K562 (cell line): Measurements from ENCODE around the gene PCSK5. TPM values are rescaled to one million over a fixed set of nuclear protein-coding genes. Genes with fewer than 3 reads are reported as not detected.

Source experiments
- ATAC-seq: fragments of 200-7000 bp; cut with Tn5 transposase; 3 replicates; pipeline ENCODE4 v1.9.1; 2020; ENCODE audit warnings: moderate library complexity
- BruUV-seq: library from RNA; stranded (reverse); fragments of 400-500 nt; replicated peaks from 2 replicates; lab custom pipeline; 2021; lab: Mats Ljungman, UMichigan
- CTCF ChIA-PET: fragments of 300-600 bp; formaldehyde crosslinking; extraction: SDS; loops from one replicate; lab custom pipeline; 2021; ENCODE audit warnings: low intra/inter-chr PET ratio; lab: Yijun Ruan, JAX
- POLR2A ChIA-PET: fragments of 300-600, 350-650 bp; sonication (Branson Sonifier 250); formaldehyde crosslinking; extraction: SDS; loops from one replicate; lab custom pipeline; 2021; ENCODE audit warnings: antibody characterized with exemption, inconsistent platforms; lab: Yijun Ruan, JAX
- DNase-seq, 4 experiments: peaks; one replicate each; pipeline versions ENCODE4 v3.0.0 to v3.0.0-alpha.2; 2011 to 2018; ENCODE audit warnings: low spot score in 3 of 4, mixed read lengths in 3 of 4; ENCODE audit errors: extremely low read depth in 1 of 4
- FAIRE-seq: peaks from 2 replicates; lab custom pipeline; 2011; peaks lifted over from hg19 to GRCh38; lab: Jason Lieb, UNC
- H2AFZ ChIP-seq: 2 replicates; pipeline ENCODE4 v1.6.0; 2011; ENCODE audit warnings: low read depth, low read length, control low read depth, inconsistent platforms
- H3K27ac ChIP-seq: fragments of 200-600 bp; 3 replicates; pipeline ENCODE4 v1.8.0; 2011; ENCODE audit warnings: low read depth, mild to moderate bottlenecking, control low read depth, inconsistent platforms, low read length, moderate library complexity, mixed read lengths; ENCODE audit errors: extremely low read depth
- H3K27me3 ChIP-seq, 2 experiments: fragments of 300-600 bp in 1 of 2; 2 replicates in 1 of 2; 3 replicates in 1 of 2; pipeline versions ENCODE4 v1.6.0 to v1.8.0; 2011; ENCODE audit warnings: inconsistent platforms in 2 of 2, low read length in 2 of 2, mild to moderate bottlenecking in 1 of 2, mixed read lengths in 1 of 2, moderate library complexity in 1 of 2; ENCODE audit not compliant: control insufficient read depth in 2 of 2, insufficient read depth in 2 of 2
- H3K36me3 ChIP-seq: fragments of 300-600 bp; 3 replicates; pipeline ENCODE4 v1.8.0; 2011; ENCODE audit warnings: mild to moderate bottlenecking, low read length, inconsistent platforms; ENCODE audit not compliant: control insufficient read depth, insufficient read depth
- H3K4me1 ChIP-seq, 2 experiments: fragments of 200-600 bp in 1 of 2; replicated peaks in 1 of 2; 2 replicates in 1 of 2; 3 replicates in 1 of 2; pipeline versions ENCODE4 v1.5.1 to v1.8.0; 2011; ENCODE audit warnings: inconsistent platforms in 2 of 2, low read length in 2 of 2, mild to moderate bottlenecking in 1 of 2, mixed read lengths in 1 of 2, moderate library complexity in 1 of 2; ENCODE audit not compliant: control insufficient read depth in 2 of 2, insufficient read depth in 2 of 2
- H3K4me2 ChIP-seq: 2 replicates; pipeline ENCODE4 v1.6.1; 2011; ENCODE audit warnings: low read length, control low read depth, inconsistent platforms, mixed read lengths; ENCODE audit not compliant: insufficient read depth
- H3K4me3 ChIP-seq: fragments of 200-600 bp; sonication (generic), shearing (Covaris generic); 2 replicates; pipeline ENCODE4 v1.5.1; 2016; ENCODE audit warnings: control low read depth, inconsistent platforms
- H3K79me2 ChIP-seq: fragments of 200-600 bp; 3 replicates; pipeline ENCODE4 v1.8.0; 2011; ENCODE audit warnings: low read length, inconsistent platforms; ENCODE audit not compliant: control insufficient read depth, insufficient read depth
- H3K9ac ChIP-seq, 2 experiments: 2 replicates each; pipeline versions ENCODE4 v1.6.0 to v1.6.1; 2011; ENCODE audit warnings: low read depth in 2 of 2, low read length in 2 of 2, control low read depth in 1 of 2, inconsistent platforms in 1 of 2, mild to moderate bottlenecking in 1 of 2, mixed read lengths in 1 of 2; ENCODE audit not compliant: insufficient read depth in 1 of 2
- H3K9me1 ChIP-seq: one replicate; pipeline ENCODE4 v1.6.0; 2011; ENCODE audit warnings: inconsistent platforms, mild to moderate bottlenecking, low read length, moderate library complexity; ENCODE audit not compliant: control insufficient read depth, insufficient read depth
- H3K9me3 ChIP-seq: replicated peaks from 2 replicates; pipeline ENCODE4 v1.5.1; 2011; ENCODE audit warnings: low read depth, low read length, inconsistent platforms; ENCODE audit not compliant: control insufficient read depth, insufficient read depth
- H4K20me1 ChIP-seq: replicated peaks from 2 replicates; pipeline ENCODE4 v1.6.1; 2011; ENCODE audit warnings: low read length, inconsistent platforms, mixed read lengths; ENCODE audit not compliant: control insufficient read depth, insufficient read depth
- CHCHD3 ChIP-seq: fragments of 250-450 bp; sonication (Bioruptor Pico); IDR thresholded peaks from 2 replicates; pipeline ENCODE4 v2.1.2; 2022; ENCODE audit warnings: mild to moderate bottlenecking
- TAF15 ChIP-seq: fragments of 200-400 bp; formaldehyde crosslinking; IDR thresholded peaks from 2 replicates; pipeline ENCODE4 v1.6.1; 2017; ENCODE audit warnings: mild to moderate bottlenecking, low read depth, low read length, moderate library complexity
- ZBTB40 ChIP-seq, 2 experiments: fragments of 450-650 bp in 1 of 2; sonication (generic) in 1 of 2; formaldehyde crosslinking in 1 of 2; IDR thresholded peaks; 2 replicates each; pipeline versions ENCODE4 v1.7.1 to v1.9.0; 2016 to 2022; ENCODE audit warnings: inconsistent platforms in 1 of 2, mild to moderate bottlenecking in 1 of 2, missing genetic modification reagents in 1 of 2
- WGBS: fragments of 100-300 bp; shearing (Covaris generic); methylation state at CpG from one replicate; pipeline ENCODE4 v1.1.6; 2016; ENCODE audit warnings: low coverage, mixed read lengths; ENCODE audit not compliant: insufficient coverage; ENCODE audit errors: missing lambda C conversion rate; 5-methylcytosine and 5-hydroxymethylcytosine counted together
- in situ Hi-C: fragments of 300-500 bp; cut with MboI; formaldehyde crosslinking; loops from 4 replicates; pipeline ENCODE4 v1.15.0; 2018; ENCODE audit warnings: inconsistent platforms, mixed read lengths
- intact Hi-C: fragments of 100-400 bp; cut with micrococcal nuclease; formaldehyde crosslinking; loops from 2 replicates; pipeline ENCODE4 v1.14.2; 2022
- polyA plus RNA-seq, 8 experiments: library from polyadenylated mRNA; depleted of rRNA in 4 of 8; stranded (reverse) in 5 of 8; unstranded in 3 of 8; fragments of >200 nt; fragmentation: Nextera tagmentation in 2 of 8; fragmentation: Illumina TruSeq in 1 of 8; extraction: Ambion mirVana in 2 of 8; extraction: Trizol in 1 of 8; gene quantifications; 2 replicates each; pipeline versions ENCODE4 v1.2.1 to v1.2.3, GENCODE V29; 2011 to 2014; ENCODE audit warnings: inconsistent platforms in 1 of 8, missing spikeins in 1 of 8
- total RNA-seq, 7 experiments: library from RNA; depleted of rRNA in 6 of 7; stranded (reverse); fragments of >200 nt in 6 of 7; fragmentation: Illumina TruSeq in 2 of 7; extraction: Trizol in 2 of 7; gene quantifications; 2 replicates each; pipeline versions ENCODE4 v1.2.1 to v1.2.3, GENCODE V29; 2011 to 2021; ENCODE audit warnings: low replicate concordance in 1 of 7

PCSK5 gene
- total and polyA plus RNA-seq, 9 of the 15 experiments (the other 6 are each of a cell fraction or from before 2014, with no cell fraction given): not detected

GRCh38 chr9:76289042-76289441, 398.6 kb downstream of the PCSK5 start:
- BruUV-seq: no TSS peak

More at GRCh38 chr9:76289042-76289441, 398.6 kb downstream of the PCSK5 start:
- no peaks in the 10 kb centered on the region for H4K20me1 ChIP-seq
- in situ Hi-C loops (no loop called here), intact Hi-C loops (no loop called here)
- H3K9me3 ChIP-seq: no peaks in the 10 kb centered on the region
- no peak overlapping the region for H3K9ac ChIP-seq
- H3K79me2 ChIP-seq: no peaks in the 10 kb centered on the region
- POLR2A ChIA-PET: interaction anchor here (0.5 to 0.6 kb wide), 2 partner anchors 11 to 105 kb away, joined by 3 to 4 read pairs; partner anchors contain the start of gene RFK
- DNase-seq (no peak), FAIRE-seq (no peak), ATAC-seq (no peak)
- H3K4me1 ChIP-seq: no peaks in the 10 kb centered on the region
- H2AFZ ChIP-seq: no peak overlapping the region
- 1% methylated on average over 7 of the region's 7 CpGs for WGBS
- no peak overlapping the region for H3K4me2 ChIP-seq
- H3K4me3 ChIP-seq: no peak overlapping the region
- H3K36me3 ChIP-seq: no peaks in the 10 kb centered on the region
- TF ChIP-seq CHCHD3 (CRISPR knock-in tag) (no peak), TAF15 (no peak), ZBTB40 (IDR thresholded peaks at IDR 0.05) (no peak), ZBTB40 (CRISPR knock-in tag; IDR thresholded peaks at IDR 0.05) (no peak)
- H3K9me1 ChIP-seq: no peaks in the 10 kb centered on the region
- CTCF ChIA-PET: no interaction called here
- peaks cover 0 to 11% of the 10 kb centered on the region in 2 experiments; a peak in 1 of 5 replicates for H3K27me3 ChIP-seq
- no peak overlapping the region for H3K27ac ChIP-seq
